Osteoblast (primary cell): ENCODE measurements around the gene MCM8. TPM values are rescaled to one million over a fixed set of nuclear protein-coding genes. Genes with fewer than 3 reads are reported as not detected.

ENCODE experiments used
- DNase-seq: peaks from one replicate; pipeline ENCODE4 v3.0.0; 2011; ENCODE audit warnings: low spot score, mixed read lengths; ENCODE audit not compliant: insufficient read length; ENCODE audit errors: missing footprints
- H2AFZ ChIP-seq: 2 replicates; pipeline ENCODE4 v1.6.0; 2011; ENCODE audit warnings: mild to moderate bottlenecking, low read length
- H3K27ac ChIP-seq: 2 replicates; pipeline ENCODE4 v1.5.1; 2011; ENCODE audit warnings: mild to moderate bottlenecking, low read depth, low read length, moderate library complexity
- H3K27me3 ChIP-seq: 2 replicates; pipeline ENCODE4 v1.6.0; 2012; ENCODE audit warnings: mild to moderate bottlenecking, control low read depth, inconsistent platforms, low read length, moderate library complexity; ENCODE audit not compliant: insufficient read depth
- H3K36me3 ChIP-seq: 2 replicates; pipeline ENCODE4 v1.5.1; 2011; ENCODE audit warnings: mild to moderate bottlenecking, low read length, control low read depth, moderate library complexity; ENCODE audit not compliant: insufficient read depth
- H3K4me1 ChIP-seq: 2 replicates; pipeline ENCODE4 v1.5.1; 2011; ENCODE audit warnings: mild to moderate bottlenecking, low read length, control low read depth, moderate library complexity; ENCODE audit not compliant: insufficient read depth
- H3K4me2 ChIP-seq: 2 replicates; pipeline ENCODE4 v1.6.0; 2011; ENCODE audit warnings: mild to moderate bottlenecking, low read length; ENCODE audit not compliant: insufficient read depth
- H3K4me3 ChIP-seq: fragments of 200-600 bp; sonication (generic); 3 replicates; pipeline ENCODE4 v1.5.1; 2012; ENCODE audit warnings: mild to moderate bottlenecking, low read length, inconsistent platforms; ENCODE audit not compliant: insufficient read depth
- H3K79me2 ChIP-seq: 2 replicates; pipeline ENCODE4 v1.6.0; 2012; ENCODE audit warnings: mild to moderate bottlenecking, low read length, control low read depth, inconsistent platforms; ENCODE audit not compliant: insufficient read depth
- H3K9me3 ChIP-seq: 2 replicates; pipeline ENCODE4 v1.5.1; 2011; ENCODE audit warnings: low read depth, low read length, control low read depth
- H4K20me1 ChIP-seq: 2 replicates; pipeline ENCODE4 v1.6.0; 2012; ENCODE audit warnings: mild to moderate bottlenecking, low read length, control low read depth; ENCODE audit not compliant: insufficient read depth
- total RNA-seq: library from RNA; depleted of rRNA; stranded (reverse); fragments of >200 nt; gene quantifications from 2 replicates; pipeline ENCODE4 v1.2.3, GENCODE V29; 2012
- TF ChIP-seq, protein P1 (sequence below): IDR thresholded peaks from 2 replicates; pipeline ENCODE4 v1.5.1; 2011; ENCODE audit warnings: mild to moderate bottlenecking, low read depth, low read length, moderate library complexity; ENCODE audit errors: extremely low read depth

MCM8 gene
- total RNA-seq, 1 donor = 3.3 TPM

DNA sequence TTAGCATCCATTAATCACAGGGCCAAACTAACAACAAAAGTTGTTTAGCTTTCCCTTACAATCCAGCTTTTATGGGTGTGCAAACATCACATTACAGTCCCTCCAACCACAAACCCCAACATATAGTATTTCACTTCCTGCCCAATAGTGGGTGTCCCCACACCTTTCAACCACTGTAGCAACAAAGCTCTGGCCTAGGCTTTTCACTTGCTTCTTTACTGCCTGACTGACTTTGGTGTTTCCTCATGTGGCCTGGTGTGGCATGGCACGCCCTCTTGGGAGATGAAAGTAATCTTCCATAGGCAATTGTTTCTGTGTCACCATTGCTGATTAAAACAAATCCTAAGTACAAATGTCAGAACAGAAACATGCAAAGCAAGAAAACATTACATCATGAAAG is 46.3 kb downstream of the MCM8 start:
- H3K36me3 ChIP-seq = peaks cover 3% of the 10 kb centered on the region
- H3K79me2 ChIP-seq = no peaks in the 10 kb centered on the region
- DNase-seq = no peak
- H4K20me1 ChIP-seq = no peaks in the 10 kb centered on the region
- H3K27me3 ChIP-seq = no peaks in the 10 kb centered on the region
- H3K4me3 ChIP-seq = no peak overlapping the region
- no peak overlapping the region for H3K4me2 ChIP-seq
- H2AFZ ChIP-seq = no peak overlapping the region
- TF ChIP-seq, protein P1, sequence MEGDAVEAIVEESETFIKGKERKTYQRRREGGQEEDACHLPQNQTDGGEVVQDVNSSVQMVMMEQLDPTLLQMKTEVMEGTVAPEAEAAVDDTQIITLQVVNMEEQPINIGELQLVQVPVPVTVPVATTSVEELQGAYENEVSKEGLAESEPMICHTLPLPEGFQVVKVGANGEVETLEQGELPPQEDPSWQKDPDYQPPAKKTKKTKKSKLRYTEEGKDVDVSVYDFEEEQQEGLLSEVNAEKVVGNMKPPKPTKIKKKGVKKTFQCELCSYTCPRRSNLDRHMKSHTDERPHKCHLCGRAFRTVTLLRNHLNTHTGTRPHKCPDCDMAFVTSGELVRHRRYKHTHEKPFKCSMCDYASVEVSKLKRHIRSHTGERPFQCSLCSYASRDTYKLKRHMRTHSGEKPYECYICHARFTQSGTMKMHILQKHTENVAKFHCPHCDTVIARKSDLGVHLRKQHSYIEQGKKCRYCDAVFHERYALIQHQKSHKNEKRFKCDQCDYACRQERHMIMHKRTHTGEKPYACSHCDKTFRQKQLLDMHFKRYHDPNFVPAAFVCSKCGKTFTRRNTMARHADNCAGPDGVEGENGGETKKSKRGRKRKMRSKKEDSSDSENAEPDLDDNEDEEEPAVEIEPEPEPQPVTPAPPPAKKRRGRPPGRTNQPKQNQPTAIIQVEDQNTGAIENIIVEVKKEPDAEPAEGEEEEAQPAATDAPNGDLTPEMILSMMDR = no peak
- H3K4me1 ChIP-seq = peaks cover 2% of the 10 kb centered on the region
- no peaks in the 10 kb centered on the region for H3K9me3 ChIP-seq
- no peak overlapping the region for H3K27ac ChIP-seq

DNA sequence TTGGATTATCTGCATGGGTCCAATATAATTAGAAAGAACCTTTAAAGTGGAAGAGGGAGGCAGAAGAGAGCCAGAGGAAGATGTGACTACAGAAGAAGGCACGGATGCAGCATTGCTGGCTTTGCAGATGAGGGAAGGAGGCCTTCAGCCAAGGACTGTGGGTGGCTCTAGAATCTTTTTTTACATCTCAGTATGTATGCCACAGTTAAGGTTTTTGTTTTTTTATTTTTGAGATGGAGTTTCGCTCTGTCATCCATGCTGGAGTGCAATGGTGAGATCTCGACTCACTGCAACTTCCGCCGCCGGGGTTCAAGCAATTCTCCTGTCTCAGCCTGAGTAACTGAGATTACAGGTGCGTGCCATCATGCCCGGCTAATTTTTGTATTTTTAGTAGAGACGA is 49.3 kb downstream of the MCM8 start:
- no peak overlapping the region for H3K4me3 ChIP-seq
- TF ChIP-seq, protein P1 = no peak
- no peaks in the 10 kb centered on the region for H4K20me1 ChIP-seq
- DNase-seq = no peak
- H3K27ac ChIP-seq = no peak overlapping the region
- H3K9me3 ChIP-seq = no peaks in the 10 kb centered on the region
- H3K79me2 ChIP-seq = no peaks in the 10 kb centered on the region
- no peak overlapping the region for H2AFZ ChIP-seq
- no peaks in the 10 kb centered on the region for H3K27me3 ChIP-seq
- no peaks in the 10 kb centered on the region for H3K36me3 ChIP-seq
- no peaks in the 10 kb centered on the region for H3K4me1 ChIP-seq
- H3K4me2 ChIP-seq = no peak overlapping the region

DNA sequence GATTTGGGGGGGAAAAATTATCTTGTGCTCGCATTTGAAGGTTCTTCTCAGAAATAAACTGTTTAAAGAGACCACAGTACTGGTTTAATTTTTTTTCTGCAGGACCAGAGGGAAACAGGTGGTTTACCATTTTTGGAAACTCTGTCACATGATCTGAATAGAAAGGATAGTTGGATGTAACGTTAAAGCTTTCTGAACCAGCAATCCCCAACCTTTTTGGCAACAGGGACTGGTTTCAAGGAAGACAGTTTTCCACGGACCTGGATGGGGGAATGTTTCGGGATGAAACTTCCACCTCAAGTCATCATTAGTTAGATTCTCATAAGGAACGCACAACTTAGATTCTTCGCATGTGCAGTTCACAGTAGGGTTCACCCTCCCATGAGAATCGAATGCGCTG is 50.4 kb downstream of the MCM8 start:
- Histone ChIP-seq H3K36me3 (no peaks in the 10 kb centered on the region), H3K4me1 (peaks cover 5% of the 10 kb centered on the region), H3K4me3 (no peak overlapping the region), H3K79me2 (peaks cover under 1% of the 10 kb centered on the region), H3K27me3 (no peaks in the 10 kb centered on the region), H3K27ac (no peak overlapping the region), H3K4me2 (no peak overlapping the region), H4K20me1 (no peaks in the 10 kb centered on the region), H2AFZ (no peak overlapping the region), H3K9me3 (no peaks in the 10 kb centered on the region)
- no peak for DNase-seq
- TF ChIP-seq, protein P1 = no peak

DNA sequence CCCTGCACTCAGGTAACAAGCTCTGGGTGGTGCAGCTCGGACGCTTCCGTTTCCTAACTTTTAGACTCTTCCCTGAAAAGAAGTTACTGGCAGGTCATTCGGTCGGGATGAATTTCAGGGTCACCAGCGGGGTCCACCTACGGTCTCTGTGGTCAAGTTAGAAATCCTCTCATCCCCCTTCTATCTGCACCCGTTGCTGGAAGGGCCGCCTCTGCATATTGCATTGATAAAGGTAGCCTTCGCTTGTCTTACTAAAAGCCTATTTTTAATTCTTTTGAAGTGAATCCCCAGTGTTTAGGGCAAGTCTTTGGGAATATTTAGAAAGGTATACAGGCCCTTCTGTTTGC is 56.1 kb downstream of the MCM8 start:
- Histone ChIP-seq H3K4me2 (peak overlapping the region; percentile 93), H4K20me1 (peaks cover 22% of the 10 kb centered on the region), H3K9me3 (no peaks in the 10 kb centered on the region), H2AFZ (peak overlapping the region; percentile 85), H3K27me3 (no peaks in the 10 kb centered on the region), H3K4me1 (peaks cover 26% of the 10 kb centered on the region), H3K36me3 (peaks cover 18% of the 10 kb centered on the region), H3K27ac (peak overlapping the region; percentile 73), H3K4me3 (peak overlapping the region; percentile 77), H3K79me2 (peaks cover 53% of the 10 kb centered on the region)
- TF ChIP-seq, protein P1 = no peak
- no peak for DNase-seq
